Natural killer cell treated with Interleukin-12 subunit alpha and Interleukin-12 subunit beta and Interleukin-15 and Interleukin-18, amount 100 ng/mL, for 72 hours (primary cell): ENCODE data around the gene MKRN3. TPM values are rescaled to one million over a fixed set of nuclear protein-coding genes. Genes with fewer than 3 reads are reported as not detected.

Experiments used
- ATAC-seq, 2 donors: fragments of 150-1000 bp; cut with Tn5 transposase in 1 of 2; sonication (Bioruptor Pico), chemical (Tn5 transposase) in 1 of 2; 2 replicates each; pipeline ENCODE4 v1.10.0; 2021
- DNase-seq: peaks from one replicate; pipeline ENCODE4 v3.0.0; 2022; ENCODE audit warnings: low spot score
- H3K27ac Mint-ChIP-seq, 2 donors: 1 replicate in 1 of 2; 2 replicates in 1 of 2; pipeline ENCODE4 v1.8.0; 2022; ENCODE audit warnings: mixed read lengths in 2 of 2, mild to moderate bottlenecking in 1 of 2, moderate library complexity in 1 of 2
- H3K27me3 Mint-ChIP-seq, 2 donors: 1 replicate in 1 of 2; 2 replicates in 1 of 2; pipeline ENCODE4 v1.8.0; 2022; ENCODE audit warnings: mixed read lengths in 2 of 2
- H3K36me3 Mint-ChIP-seq: one replicate; pipeline ENCODE4 v1.8.0; 2022; ENCODE audit warnings: mixed read lengths
- H3K4me1 Mint-ChIP-seq, 2 donors: 1 replicate in 1 of 2; 2 replicates in 1 of 2; pipeline ENCODE4 v1.8.0; 2022; ENCODE audit warnings: low read depth in 2 of 2, mixed read lengths in 2 of 2, mild to moderate bottlenecking in 1 of 2
- H3K4me3 Mint-ChIP-seq: one replicate; pipeline ENCODE4 v1.8.0; 2022; ENCODE audit warnings: mixed read lengths
- H3K9me3 Mint-ChIP-seq: 2 replicates; pipeline ENCODE4 v1.8.0; 2022; ENCODE audit warnings: mixed read lengths
- total RNA-seq, 2 donors: library from RNA; stranded (reverse); gene quantifications; one replicate each; pipeline ENCODE4 v1.2.3, GENCODE V29; 2022

MKRN3 gene
- 1 to 10 TPM in 1 of 2 donors, under 1 TPM in 1; 0.93 to 1.3 TPM for total RNA-seq

DNA sequence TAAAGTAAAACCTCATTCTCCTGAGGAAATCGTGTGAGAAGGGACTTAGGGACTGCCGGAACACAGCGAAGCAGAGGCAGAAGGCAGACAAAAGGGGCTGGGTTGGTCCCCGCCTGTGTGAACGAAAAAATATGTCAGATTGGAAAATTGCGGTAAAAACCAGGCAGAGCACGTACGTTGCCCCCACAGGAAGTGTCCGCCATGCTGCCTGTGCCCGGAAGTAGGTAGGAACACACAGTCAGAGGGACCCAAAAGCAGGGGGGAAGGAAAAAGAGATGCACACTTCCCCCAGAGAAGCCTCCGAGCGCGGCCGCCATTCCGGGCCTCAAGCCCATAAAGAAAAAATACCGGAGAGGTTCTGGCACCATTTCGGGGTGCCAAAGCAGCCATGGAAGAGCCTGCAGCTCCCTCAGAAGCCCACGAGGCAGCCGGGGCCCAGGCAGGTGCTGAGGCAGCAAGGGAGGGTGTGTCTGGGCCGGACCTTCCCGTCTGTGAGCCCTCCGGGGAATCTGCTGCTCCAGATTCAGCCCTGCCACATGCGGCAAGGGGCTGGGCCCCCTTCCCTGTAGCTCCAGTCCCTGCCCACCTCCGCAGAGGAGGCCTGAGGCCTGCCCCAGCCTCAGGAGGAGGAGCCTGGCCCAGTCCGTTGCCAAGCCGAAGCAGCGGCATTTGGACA is at the start of gene MKRN3:
Gene MKRN3 (plus strand): TSS at position 280 of the 676 bp plus-strand sequence. CDS start 109 bp downstream, at position 389.
- ATAC-seq: peak in 1 of 2 donors; percentile 69
- Mint-ChIP-seq H3K9me3 (no peaks in the 10 kb centered on the region), H3K4me1 (no peaks in the 10 kb centered on the region), H3K36me3 (no peaks in the 10 kb centered on the region), H3K27me3 (no peaks in the 10 kb centered on the region), H3K4me3 (no peak within 1 kb of the TSS), H3K27ac (peak within 1 kb of the TSS in 1 of 2 donors; percentile 54)
- DNase-seq: no peak

DNA sequence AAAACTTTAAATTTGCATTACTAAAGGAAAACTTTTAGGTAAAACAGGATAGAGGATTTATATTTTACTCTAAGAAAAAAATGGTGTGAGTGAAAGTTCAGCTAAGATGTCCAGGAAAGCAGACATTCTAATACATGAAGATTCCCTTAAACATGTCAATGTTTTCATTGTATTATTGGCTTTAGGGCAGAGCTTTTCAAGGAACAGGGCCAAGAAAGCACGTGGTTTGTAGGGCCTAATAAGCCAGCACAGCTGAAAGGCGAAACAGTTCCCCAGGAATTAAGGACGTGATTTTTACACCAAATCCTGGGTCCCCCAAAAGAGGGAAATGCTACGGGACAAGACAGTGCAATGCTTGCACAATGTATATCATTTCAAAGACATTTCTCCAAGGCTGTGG is 48.6 kb upstream of the MKRN3 start:
- DNase-seq (no peak), ATAC-seq (no peak)
- Mint-ChIP-seq H3K27ac (no peak overlapping the region), H3K4me3 (no peak overlapping the region), H3K36me3 (no peaks in the 10 kb centered on the region), H3K27me3 (no peaks in the 10 kb centered on the region), H3K4me1 (no peaks in the 10 kb centered on the region), H3K9me3 (peaks cover 3% of the 10 kb centered on the region)

DNA sequence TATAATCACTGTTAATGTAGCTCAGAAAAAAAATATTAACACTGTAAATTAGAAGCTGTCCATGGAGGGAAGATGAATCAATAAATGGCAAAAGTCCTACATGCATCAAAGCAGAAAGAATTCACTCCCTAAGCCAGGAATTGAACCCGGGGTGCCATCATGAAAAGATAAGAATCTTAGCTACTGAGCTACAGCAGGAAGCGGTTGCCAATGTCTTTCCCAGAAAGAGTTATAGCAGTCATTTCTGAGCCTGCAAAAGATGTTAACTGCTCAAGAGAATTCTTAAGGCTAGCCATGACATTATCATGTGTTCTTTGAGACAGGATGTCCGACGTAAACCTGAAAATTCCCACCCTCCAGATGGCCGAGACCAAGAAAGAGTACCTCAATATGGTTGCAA is 47.4 kb upstream of the MKRN3 start:
- no peaks in the 10 kb centered on the region for H3K4me1 Mint-ChIP-seq
- no peak for DNase-seq
- ATAC-seq: no peak
- H3K4me3 Mint-ChIP-seq: no peak overlapping the region
- no peaks in the 10 kb centered on the region for H3K27me3 Mint-ChIP-seq
- H3K27ac Mint-ChIP-seq: no peak overlapping the region
- H3K9me3 Mint-ChIP-seq: peaks cover 3% of the 10 kb centered on the region
- no peaks in the 10 kb centered on the region for H3K36me3 Mint-ChIP-seq

DNA sequence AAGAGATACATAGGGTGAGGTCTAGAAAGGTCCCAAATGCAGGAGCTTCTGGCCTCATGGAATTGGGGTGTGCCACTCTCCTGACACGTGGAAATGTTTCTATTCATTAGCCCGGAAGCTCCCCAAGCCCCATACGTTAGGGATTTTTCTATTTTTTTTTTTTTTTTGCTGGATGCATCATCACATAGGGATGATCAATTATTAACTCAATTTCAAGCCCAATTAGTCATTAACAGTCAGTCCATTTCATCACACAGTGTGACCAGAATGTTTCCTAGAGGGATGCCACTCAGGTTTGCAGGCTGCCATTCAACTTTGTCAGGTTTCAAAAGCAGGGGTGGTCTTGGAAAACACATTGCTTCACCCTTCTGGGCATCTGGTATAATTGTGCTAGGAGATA is 40.7 kb upstream of the MKRN3 start:
- ATAC-seq (no peak), DNase-seq (no peak)
- no peaks in the 10 kb centered on the region for H3K4me1 Mint-ChIP-seq
- H3K27ac Mint-ChIP-seq: no peak overlapping the region
- H3K27me3 Mint-ChIP-seq: no peaks in the 10 kb centered on the region
- H3K4me3 Mint-ChIP-seq: no peak overlapping the region
- no peaks in the 10 kb centered on the region for H3K9me3 Mint-ChIP-seq
- H3K36me3 Mint-ChIP-seq: no peaks in the 10 kb centered on the region

DNA sequence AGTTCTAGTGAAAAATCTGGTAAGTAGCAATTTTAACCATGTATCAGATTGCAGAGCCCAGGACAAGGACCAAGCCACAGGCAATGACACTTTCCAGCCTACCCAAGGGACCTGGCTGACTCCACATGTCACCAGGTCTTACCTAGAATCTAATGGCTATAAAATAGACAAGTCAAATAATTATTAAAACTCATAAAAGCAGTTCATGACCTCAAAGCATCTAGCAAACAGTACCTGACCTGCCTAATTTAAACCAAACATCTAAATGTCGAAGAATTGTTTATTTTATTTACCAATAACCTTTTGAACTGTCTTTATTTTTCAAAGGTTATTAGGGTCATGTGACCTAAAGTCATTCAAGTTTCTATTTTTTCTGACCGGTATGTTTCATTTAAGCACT is 35.6 kb upstream of the MKRN3 start:
- peaks cover 4% of the 10 kb centered on the region for H3K9me3 Mint-ChIP-seq
- no peak for DNase-seq
- no peak overlapping the region for H3K4me3 Mint-ChIP-seq
- H3K27ac Mint-ChIP-seq: no peak overlapping the region
- no peaks in the 10 kb centered on the region for H3K4me1 Mint-ChIP-seq
- no peak for ATAC-seq
- no peaks in the 10 kb centered on the region for H3K27me3 Mint-ChIP-seq
- no peaks in the 10 kb centered on the region for H3K36me3 Mint-ChIP-seq

DNA sequence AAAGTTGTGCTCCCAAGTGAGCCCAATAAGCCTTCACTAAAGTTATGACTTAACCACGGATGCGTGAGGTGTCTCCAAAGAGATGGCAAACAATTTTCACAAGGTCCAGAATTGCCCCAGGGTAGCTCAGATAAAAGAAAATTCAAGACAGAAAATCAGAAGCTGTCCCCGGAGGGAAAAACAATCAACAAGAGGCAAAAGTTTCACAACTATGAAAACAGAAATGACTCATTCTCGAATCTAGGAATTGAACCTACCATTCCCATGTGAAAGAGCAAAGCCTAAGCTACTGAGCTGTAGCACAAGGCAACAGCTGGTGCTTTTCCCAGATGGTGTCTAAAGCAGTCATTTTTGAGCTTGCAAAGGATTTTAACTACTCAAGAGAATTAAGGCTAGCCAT is 33.5 kb upstream of the MKRN3 start:
- H3K36me3 Mint-ChIP-seq: peaks cover 3% of the 10 kb centered on the region
- no peak overlapping the region for H3K27ac Mint-ChIP-seq
- DNase-seq (no peak), ATAC-seq (no peak)
- H3K9me3 Mint-ChIP-seq: peaks cover 6% of the 10 kb centered on the region
- no peaks in the 10 kb centered on the region for H3K27me3 Mint-ChIP-seq
- no peak overlapping the region for H3K4me3 Mint-ChIP-seq
- no peaks in the 10 kb centered on the region for H3K4me1 Mint-ChIP-seq

DNA sequence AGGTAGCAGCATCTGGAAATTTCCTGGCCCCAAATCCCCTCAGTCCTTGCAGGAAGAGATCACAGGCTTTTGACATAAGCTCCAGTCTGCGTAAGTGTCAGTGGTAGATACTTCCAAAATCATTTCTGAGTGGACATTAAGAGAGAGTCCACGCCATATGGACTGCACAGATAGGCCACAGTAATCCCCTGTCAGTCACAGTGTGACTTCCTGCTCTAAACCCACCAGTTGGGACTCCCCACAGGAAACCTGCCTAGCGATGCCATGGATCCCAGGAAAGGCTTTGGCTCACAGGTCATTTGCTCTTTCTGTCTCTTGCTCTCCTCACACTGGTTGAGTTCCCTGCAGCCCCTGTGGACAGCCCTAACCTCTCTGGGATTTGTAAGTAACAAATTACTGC is 28.8 kb upstream of the MKRN3 start:
- H3K4me1 Mint-ChIP-seq: no peaks in the 10 kb centered on the region
- H3K36me3 Mint-ChIP-seq: peaks cover 4% of the 10 kb centered on the region
- peaks cover 6% of the 10 kb centered on the region for H3K9me3 Mint-ChIP-seq
- no peak overlapping the region for H3K4me3 Mint-ChIP-seq
- H3K27me3 Mint-ChIP-seq: no peaks in the 10 kb centered on the region
- H3K27ac Mint-ChIP-seq: no peak overlapping the region
- ATAC-seq (no peak), DNase-seq (no peak)

DNA sequence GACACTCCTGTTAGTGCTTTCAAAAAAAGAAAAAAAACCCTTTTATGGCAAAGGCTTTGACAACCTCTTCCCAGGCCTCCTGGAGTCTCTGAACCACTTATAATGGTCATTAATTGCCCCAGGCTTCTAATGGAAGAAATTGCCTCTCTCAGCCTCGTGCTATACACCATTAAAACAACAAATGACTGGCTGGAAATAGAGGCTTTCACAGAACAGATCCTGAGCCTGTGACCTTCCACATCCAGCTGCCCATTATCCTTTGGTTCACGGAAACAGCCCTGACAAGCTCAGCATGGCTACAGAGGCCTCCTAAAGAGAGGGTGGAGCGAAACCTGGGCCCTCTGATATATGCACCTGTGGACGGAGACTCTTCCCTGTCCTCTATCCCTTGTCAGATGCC is 26.8 kb upstream of the MKRN3 start:
- H3K9me3 Mint-ChIP-seq: peaks cover 9% of the 10 kb centered on the region
- no peak for ATAC-seq
- H3K4me1 Mint-ChIP-seq: no peaks in the 10 kb centered on the region
- DNase-seq: no peak
- no peak overlapping the region for H3K27ac Mint-ChIP-seq
- peaks cover 4% of the 10 kb centered on the region for H3K36me3 Mint-ChIP-seq
- no peaks in the 10 kb centered on the region for H3K27me3 Mint-ChIP-seq
- no peak overlapping the region for H3K4me3 Mint-ChIP-seq

DNA sequence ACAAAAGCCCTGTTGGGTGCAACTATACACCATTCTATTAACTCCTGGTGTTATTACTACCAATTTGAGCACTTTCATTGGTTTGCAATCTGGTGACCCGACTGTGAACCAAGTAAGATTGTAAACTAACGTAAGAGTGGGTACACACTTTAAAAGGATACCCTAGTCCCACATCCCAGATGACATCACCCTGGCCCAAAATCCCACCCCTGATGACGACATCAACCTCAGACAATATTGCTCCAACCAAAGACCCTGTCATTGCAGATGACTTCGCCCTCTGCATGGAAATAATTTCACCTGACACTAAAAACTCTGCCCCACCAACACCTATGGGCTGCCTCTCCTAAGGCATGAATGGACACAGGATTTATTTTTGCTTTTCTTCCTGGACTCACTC is 25.6 kb upstream of the MKRN3 start:
- H3K4me3 Mint-ChIP-seq: no peak overlapping the region
- ATAC-seq (no peak), DNase-seq (no peak)
- H3K9me3 Mint-ChIP-seq: peaks cover 6% of the 10 kb centered on the region
- H3K36me3 Mint-ChIP-seq: peaks cover 4% of the 10 kb centered on the region
- no peak overlapping the region for H3K27ac Mint-ChIP-seq
- no peaks in the 10 kb centered on the region for H3K4me1 Mint-ChIP-seq
- no peaks in the 10 kb centered on the region for H3K27me3 Mint-ChIP-seq

DNA sequence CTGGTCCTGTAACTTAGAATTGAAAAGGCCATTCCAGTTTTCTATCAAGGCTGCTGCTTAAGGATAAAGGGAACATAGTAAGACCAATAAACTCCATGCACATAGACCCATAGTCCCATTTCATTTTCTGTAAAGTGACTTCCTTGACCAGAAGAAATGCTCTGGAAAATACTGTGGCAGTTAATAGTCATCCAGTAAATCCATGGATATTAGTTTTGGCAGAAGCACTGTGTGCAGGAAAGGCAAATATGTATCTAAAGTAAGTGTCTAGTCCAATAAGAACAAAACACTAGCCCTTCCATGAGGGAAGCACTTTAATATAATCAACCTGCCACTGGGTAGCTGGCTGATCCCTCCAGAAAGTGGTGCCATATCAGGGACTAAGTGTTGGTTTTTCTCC is 19.3 kb upstream of the MKRN3 start:
- Mint-ChIP-seq H3K4me3 (no peak overlapping the region), H3K27ac (no peak overlapping the region), H3K9me3 (peaks cover 3% of the 10 kb centered on the region), H3K36me3 (no peaks in the 10 kb centered on the region), H3K27me3 (no peaks in the 10 kb centered on the region), H3K4me1 (no peaks in the 10 kb centered on the region)
- DNase-seq: no peak
- no peak for ATAC-seq

DNA sequence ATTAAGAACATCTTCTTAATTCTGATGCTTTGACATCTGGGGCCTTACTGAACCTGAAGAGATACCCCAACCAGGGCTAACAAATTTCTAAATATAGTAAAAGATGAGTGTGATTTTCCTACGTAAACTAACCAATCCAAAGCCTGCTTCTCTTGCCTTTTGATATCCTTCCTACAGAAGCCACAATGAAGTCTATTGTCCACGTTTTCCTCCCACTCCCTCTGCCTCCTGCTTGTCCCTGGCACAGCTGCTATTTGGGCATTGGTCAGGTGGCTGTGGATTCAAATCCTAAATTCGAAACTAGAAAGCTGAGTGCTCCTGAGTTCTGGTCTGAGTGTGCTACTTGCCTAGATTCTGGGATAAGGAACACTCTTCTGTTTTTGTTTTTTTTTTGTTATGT is 17.4 kb upstream of the MKRN3 start:
- no peaks in the 10 kb centered on the region for H3K27me3 Mint-ChIP-seq
- H3K4me3 Mint-ChIP-seq: no peak overlapping the region
- no peaks in the 10 kb centered on the region for H3K4me1 Mint-ChIP-seq
- no peak for DNase-seq
- ATAC-seq: no peak
- H3K27ac Mint-ChIP-seq: no peak overlapping the region
- H3K36me3 Mint-ChIP-seq: no peaks in the 10 kb centered on the region
- H3K9me3 Mint-ChIP-seq: peaks cover 3% of the 10 kb centered on the region

DNA sequence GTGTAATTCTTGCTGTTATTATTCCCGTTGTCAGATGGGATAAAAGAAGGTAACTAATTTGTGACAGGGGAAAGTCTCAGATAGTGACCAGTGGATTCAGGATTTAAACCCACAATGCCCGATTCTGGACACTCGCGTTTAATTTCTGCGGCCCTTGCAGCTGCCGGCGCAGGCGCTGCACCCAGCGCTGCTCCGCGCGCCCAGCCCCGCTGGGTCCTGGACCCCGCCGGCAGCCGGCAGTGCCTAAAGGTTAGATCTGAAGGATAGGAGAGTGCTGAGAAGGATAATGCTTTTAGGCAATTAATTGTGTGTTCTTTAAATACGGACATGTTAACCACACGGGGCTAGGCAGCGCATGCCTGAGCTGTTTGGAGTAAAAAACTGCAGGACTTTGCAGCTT is 3.6 kb upstream of the MKRN3 start:
- Mint-ChIP-seq H3K9me3 (no peaks in the 10 kb centered on the region), H3K4me3 (no peak overlapping the region), H3K36me3 (no peaks in the 10 kb centered on the region), H3K27me3 (no peaks in the 10 kb centered on the region), H3K27ac (no peak overlapping the region), H3K4me1 (no peaks in the 10 kb centered on the region)
- ATAC-seq: no peak
- DNase-seq: no peak

DNA sequence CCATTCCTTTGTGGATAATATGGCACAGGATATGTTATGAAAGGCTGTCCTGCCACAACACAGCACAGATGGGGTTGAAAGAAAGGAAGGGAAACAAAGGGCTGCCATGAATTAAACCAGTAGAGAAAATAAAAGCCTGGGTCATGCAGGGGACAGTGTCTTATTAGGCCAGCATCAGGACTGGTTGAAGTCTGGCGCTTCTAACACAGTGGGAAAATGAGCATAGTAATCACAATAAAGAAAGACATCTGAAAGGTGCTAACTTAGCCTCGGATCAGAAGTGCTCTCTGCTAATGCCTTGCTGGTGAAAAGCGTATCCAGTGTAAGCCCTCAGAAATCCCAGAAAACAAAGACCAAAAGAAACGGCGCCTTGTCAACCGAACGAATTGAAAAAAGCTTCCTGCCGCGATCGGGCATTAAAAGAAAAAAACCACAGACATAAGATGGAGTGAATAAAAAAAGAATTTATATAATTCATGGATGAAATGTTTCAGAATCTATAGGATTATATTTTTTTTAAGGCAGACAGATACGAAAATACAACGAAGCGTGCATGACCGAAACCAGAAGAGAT is 566 bp upstream of the MKRN3 start:
- Mint-ChIP-seq H3K36me3 (no peaks in the 10 kb centered on the region), H3K9me3 (no peaks in the 10 kb centered on the region), H3K4me3 (no peak overlapping the region), H3K27me3 (no peaks in the 10 kb centered on the region), H3K27ac (peak overlapping the region in 1 of 2 donors; percentile 54), H3K4me1 (no peaks in the 10 kb centered on the region)
- ATAC-seq (no peak), DNase-seq (no peak)

DNA sequence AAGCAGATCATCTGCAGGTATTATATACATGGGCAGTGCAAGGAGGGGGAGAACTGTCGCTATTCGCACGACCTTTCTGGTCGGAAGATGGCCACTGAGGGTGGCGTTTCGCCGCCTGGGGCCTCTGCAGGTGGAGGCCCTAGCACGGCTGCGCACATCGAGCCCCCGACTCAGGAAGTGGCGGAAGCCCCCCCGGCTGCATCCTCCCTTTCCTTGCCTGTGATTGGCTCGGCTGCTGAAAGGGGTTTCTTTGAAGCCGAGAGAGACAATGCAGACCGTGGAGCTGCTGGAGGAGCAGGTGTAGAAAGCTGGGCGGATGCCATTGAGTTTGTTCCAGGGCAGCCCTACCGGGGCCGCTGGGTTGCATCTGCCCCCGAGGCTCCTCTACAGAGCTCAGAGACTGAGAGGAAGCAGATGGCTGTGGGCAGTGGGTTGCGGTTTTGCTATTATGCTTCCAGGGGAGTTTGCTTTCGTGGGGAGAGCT is 639 bp downstream of the MKRN3 start:
- ATAC-seq: peak in 1 of 2 donors; percentile 59
- Mint-ChIP-seq H3K27ac (peak overlapping the region in 1 of 2 donors; percentile 54), H3K4me3 (no peak overlapping the region), H3K27me3 (no peaks in the 10 kb centered on the region), H3K9me3 (no peaks in the 10 kb centered on the region), H3K36me3 (no peaks in the 10 kb centered on the region), H3K4me1 (no peaks in the 10 kb centered on the region)
- no peak for DNase-seq

DNA sequence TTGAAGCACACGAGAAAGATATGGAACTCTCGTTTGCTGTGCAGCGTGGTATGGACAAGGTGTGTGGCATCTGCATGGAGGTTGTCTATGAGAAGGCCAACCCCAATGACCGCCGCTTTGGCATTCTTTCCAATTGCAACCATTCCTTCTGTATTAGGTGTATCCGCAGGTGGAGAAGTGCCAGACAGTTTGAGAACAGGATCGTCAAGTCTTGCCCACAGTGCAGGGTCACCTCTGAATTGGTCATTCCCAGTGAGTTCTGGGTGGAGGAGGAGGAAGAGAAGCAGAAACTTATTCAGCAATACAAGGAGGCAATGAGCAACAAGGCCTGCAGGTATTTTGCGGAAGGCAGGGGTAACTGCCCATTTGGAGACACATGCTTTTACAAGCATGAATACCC is 1.2 kb downstream of the MKRN3 start:
- Mint-ChIP-seq H3K36me3 (no peaks in the 10 kb centered on the region), H3K27ac (no peak overlapping the region), H3K4me3 (no peak overlapping the region), H3K4me1 (no peaks in the 10 kb centered on the region), H3K9me3 (no peaks in the 10 kb centered on the region), H3K27me3 (no peaks in the 10 kb centered on the region)
- ATAC-seq (peak in 1 of 2 donors; percentile 36), DNase-seq (no peak)
